Urinary bladder (tissue), 4 donors: ENCODE data around the gene DAP. TPM values are rescaled to one million over a fixed set of nuclear protein-coding genes. Genes with fewer than 3 reads are reported as not detected.
"Not testable (repeated sequence)": the region's sequence is repeated elsewhere in the genome, so short reads cannot be mapped to it uniquely, and the experiment has no call there.

Source experiments
- DNase-seq: peaks from one replicate; pipeline ENCODE4 v3.0.0-alpha.2; 2015; ENCODE audit errors: extremely low spot score
- H3K27ac ChIP-seq: one replicate; pipeline ENCODE4 v1.5.1; 2013; ENCODE audit warnings: low read depth, mild to moderate bottlenecking, moderate library complexity
- H3K36me3 ChIP-seq: one replicate; pipeline ENCODE4 v1.6.1; 2013; ENCODE audit warnings: mild to moderate bottlenecking, moderate library complexity; ENCODE audit not compliant: insufficient read depth
- H3K4me1 ChIP-seq: one replicate; pipeline ENCODE4 v1.6.1; 2013; ENCODE audit warnings: mild to moderate bottlenecking, moderate library complexity; ENCODE audit not compliant: insufficient read depth
- H3K4me3 ChIP-seq: one replicate; pipeline ENCODE4 v1.5.1; 2013; ENCODE audit warnings: low read depth, low read length
- WGBS: extraction: QIAGEN DNeasy Blood & Tissue Kit; methylation state at CpG from one replicate; pipeline ENCODE4 v1.1.7; 2013; 5-methylcytosine and 5-hydroxymethylcytosine counted together
- polyA plus RNA-seq: library from polyadenylated mRNA; stranded (reverse); fragments of 200-250 nt; gene quantifications from one replicate; pipeline ENCODE4 v1.2.3, GENCODE V29; 2013
- total RNA-seq: library from RNA; depleted of rRNA; stranded (reverse); fragments of >200 nt; gene quantifications from one replicate; pipeline ENCODE4 v1.2.3, GENCODE V29; 2014
- donor health status: healthy with polysubstance abuse.
- donor health status: healthy.

DAP gene
- total and polyA plus RNA-seq, 2 donors = 56.8 to 57.5 TPM

DNA sequence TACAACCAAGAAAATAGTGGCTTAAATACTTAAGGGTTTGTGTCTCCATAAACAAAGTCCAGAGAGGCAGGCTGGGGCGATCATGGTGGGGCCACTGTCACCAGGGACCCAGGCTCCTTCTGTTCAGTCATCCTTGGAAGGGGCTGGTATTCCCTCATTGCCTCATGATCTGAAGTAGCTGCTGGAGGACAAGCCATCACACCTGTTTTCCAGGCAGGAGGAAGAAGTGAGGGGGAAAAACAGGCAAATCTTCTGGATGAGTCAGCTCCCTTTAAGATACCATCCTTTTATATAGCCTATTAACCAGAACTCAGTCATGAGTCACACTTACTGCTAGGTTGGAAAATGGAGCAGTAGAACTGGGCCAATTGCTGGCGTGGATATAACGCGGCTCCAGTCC lies 92.3 kb downstream of the DAP start:
- no peak overlapping the region for H3K4me3 ChIP-seq
- H3K27ac ChIP-seq = no peak overlapping the region
- no peak for DNase-seq
- WGBS = 91% methylated on average over 4 of the region's 4 CpGs
- H3K36me3 ChIP-seq = no peaks in the 10 kb centered on the region
- no peaks in the 10 kb centered on the region for H3K4me1 ChIP-seq

DNA sequence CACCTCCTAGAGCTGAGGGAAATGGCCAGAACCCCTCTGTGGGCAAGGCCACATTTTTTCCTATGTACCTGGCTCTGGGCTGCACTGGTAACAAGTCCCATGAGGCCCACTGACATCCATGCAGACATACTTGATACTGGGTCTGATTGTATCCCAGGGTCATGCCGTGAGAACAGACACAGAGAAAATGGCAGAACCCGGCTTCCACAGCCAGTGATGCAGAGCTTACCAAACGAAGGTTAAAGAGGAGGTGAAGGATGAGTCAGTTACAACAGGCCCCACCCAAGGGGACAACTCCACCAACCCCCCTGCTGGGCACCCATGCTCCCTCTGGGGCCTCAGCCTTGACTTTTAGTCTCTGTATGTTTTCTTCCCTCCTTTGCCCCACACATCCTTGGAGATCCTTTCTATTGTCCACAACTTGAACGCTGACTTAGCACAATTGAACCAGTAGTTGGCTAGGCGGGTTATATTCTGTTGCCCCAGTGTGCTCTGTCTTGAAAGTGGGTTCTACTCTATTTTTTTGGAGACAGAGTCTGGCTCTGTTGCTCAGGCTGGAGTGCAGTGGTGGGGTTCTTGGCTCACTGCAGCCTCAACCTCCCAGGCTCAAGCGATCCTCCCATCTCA lies 93.5 kb downstream of the DAP start:
- Histone ChIP-seq H3K27ac (no peak overlapping the region), H3K36me3 (no peaks in the 10 kb centered on the region), H3K4me1 (no peaks in the 10 kb centered on the region), H3K4me3 (no peak overlapping the region)
- DNase-seq = no peak
- WGBS = 85% methylated on average over 6 of the region's 6 CpGs

DNA sequence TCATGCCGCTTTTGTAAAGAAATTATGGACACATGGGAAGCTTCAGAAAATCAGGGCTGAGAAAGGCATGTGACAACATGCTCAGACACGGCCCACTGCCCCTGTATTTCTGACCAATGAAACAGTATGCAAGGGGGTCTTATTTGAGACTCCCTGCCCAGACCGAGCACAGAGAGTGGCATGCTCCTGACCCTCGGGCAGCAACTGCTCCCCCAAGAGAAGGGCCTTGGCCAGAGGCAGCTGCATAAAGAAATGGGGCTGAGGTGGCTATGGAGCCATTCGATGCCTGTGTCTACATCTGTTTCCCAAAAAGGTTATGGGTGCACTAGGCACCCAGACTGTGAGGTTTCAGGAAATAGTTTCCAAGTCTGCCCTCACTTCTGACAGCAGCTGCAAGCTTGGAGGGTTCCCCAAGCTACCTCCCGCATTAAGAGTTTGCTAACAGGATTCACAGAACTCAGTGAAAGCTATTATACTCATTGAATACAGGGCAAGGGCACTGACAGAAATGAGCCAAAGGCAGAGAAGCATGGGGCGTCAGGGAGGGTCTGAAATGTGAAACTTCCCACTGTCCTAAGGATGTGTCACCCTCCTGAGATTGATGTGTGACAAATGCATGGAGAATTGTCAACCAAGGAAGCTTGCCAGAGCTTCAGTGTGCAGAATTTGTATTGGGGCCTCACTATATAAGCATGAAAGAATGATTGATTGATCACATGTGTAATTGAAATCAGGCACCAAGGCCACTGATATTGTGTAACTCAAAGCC lies 94.3 kb downstream of the DAP start:
- Histone ChIP-seq H3K36me3 (no peaks in the 10 kb centered on the region), H3K4me3 (no peak overlapping the region), H3K27ac (no peak overlapping the region), H3K4me1 (no peaks in the 10 kb centered on the region)
- WGBS = 93% methylated on average over 7 of the region's 7 CpGs
- no peak for DNase-seq

DNA sequence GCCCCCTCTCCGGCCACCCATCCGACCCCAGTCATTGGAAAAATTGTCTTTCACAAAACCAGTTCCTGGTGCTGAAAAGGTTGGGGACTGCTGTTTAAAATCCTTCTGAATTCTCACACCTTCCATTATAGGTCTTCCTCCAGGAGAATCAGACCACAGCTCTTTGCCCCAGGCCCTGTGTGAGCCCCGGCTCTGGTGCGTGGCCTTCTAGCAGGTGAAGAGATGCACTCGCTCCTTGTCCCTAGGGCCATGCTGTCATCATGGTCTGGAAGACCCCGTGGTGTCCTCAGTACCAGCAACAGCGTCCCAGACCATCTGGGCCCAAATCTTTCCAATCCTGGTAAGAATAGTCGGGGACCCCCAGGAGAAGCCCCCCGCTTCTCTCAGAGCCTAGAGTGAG lies 95.2 kb downstream of the DAP start:
- no peak overlapping the region for H3K27ac ChIP-seq
- 94% methylated on average over 9 of the region's 9 CpGs for WGBS

DNA sequence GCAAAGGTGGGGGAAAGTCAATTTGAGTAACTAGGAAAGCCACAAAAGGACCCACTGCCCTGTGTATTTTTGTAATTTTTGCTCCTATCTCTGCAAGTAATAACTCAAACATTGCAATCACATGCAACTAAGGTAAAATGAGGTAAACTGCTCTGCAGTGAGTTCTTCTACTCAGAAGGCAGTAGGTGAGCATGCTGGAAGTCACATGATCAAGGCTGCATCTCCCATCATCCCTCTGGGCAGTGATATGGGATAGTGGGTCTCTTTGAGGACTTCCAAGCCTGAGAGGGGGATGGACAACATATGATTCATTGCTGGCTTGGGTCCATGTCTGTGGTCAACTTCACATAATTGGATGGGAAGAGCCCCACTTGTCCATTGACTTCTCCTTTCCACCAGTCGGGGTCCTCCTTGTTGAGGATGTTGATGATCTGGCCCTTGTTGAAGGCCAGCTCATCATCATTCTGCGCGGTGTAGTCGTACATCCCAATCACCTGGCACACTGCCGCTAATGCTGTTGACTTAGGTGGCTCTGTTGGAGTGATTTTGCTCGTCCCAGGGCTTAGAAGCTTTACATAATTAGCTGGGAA lies 96.8 kb downstream of the DAP start:
- DNase-seq, H3K4me1 ChIP-seq, H3K36me3 ChIP-seq, H3K4me3 ChIP-seq, H3K27ac ChIP-seq: not testable (repeated sequence)
- WGBS = 92% methylated on average over 6 of the region's 6 CpGs

More for the DNA sequence above, 95.2 kb downstream of the DAP start:
- Histone ChIP-seq H3K36me3 (no peaks in the 10 kb centered on the region), H3K4me3 (no peak overlapping the region), H3K4me1 (no peaks in the 10 kb centered on the region)
- DNase-seq = no peak

DNA sequence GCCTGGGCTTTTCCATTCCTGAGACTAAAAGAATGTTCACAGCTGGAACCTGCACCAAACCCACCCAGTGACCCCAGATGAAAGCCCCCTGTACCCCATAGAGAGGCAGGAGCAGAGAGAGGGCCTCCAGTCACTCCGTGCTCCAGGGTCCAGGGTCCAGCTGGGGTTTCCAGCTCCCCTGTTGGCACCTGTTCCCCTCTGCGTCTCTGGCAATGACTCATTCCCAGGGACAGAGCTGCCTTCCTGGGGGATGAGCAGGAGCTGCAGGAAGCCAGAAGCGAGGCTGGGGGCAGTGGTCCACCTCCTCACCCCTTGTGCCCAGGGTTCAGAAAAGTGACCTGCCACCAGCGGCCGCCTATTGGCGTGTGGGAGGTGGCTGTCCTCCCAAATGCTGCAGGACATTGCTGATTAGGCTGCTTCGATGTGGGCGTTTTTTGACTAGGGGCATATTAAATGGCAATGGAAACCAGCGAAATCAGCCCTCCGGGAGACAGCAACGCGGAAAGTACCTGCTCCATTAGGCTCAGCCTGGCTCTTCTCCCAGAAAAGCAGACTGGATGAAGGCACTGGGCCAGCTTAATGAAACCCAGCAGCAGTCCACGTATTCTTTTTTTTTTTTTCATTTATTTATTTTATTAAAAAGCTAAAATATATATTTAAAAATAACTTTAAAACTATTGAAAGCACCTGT lies 97.4 kb downstream of the DAP start:
- Histone ChIP-seq H3K4me3 (no peak overlapping the region), H3K27ac (no peak overlapping the region), H3K4me1 (no peaks in the 10 kb centered on the region), H3K36me3 (no peaks in the 10 kb centered on the region)
- DNase-seq = no peak
- 33% methylated on average over 13 of the region's 13 CpGs for WGBS

DNA sequence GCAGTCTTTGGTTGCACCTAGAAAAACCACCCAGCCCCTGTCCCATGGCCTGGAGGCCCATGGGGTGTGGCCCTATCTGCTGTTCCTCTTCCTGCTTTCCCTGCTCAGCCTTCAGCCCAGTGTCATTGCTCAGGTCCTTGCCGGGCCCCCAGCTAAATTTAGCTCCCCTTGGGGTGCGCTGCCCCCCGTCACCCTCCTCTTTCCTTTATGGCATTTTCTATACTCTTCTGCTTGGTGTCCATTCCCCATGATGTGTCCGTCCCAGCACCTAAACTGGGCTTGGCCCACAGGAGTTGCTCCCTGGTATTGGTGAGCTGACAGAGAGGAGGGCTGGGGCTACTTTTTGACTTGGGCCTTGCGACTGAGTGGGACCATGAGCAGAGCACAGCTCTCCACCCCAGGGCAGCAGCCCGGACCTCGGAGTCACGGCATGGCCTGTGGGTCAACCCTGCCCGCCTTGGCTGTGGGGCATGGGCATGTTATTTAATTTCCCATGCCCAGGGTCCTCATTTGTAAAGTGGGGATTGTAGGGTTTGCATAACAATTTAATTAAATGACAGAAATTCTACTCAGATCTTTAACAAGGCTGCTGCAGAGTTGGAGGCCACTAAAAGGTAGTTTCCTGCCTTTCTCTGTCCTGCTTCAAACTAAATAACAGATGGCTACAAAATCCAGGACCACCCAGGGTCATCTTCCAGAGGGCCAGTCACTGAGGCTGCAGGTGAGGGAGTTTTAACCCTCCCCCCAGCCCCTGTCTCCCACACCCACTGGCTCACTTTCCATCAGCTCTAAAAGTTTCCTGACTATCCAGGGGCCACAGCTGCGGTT lies 98.2 kb downstream of the DAP start:
- 90% methylated on average over 10 of the region's 10 CpGs for WGBS
- no peaks in the 10 kb centered on the region for H3K4me1 ChIP-seq

DNA sequence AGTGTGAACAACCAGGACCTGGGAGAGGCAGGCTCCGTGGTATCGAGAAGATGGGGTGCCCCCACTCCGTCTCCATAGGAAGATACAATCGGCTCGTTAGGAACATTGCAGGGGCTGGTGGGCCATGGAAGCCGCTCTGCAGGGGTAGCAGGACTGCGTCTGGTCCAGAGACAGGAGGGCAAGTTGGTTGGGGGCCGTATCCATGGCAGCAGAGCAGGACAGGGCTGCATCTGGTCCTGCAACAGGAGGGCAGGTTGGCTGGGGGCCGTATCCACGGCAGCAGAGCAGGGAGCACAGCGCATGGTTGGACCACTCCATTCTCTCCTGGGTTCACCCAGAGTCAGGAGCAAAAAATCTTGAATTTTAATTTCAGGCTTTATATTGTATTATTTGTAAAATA lies 99.0 kb downstream of the DAP start:
- 89% methylated on average over 11 of the region's 11 CpGs for WGBS
- DNase-seq = no peak
- Histone ChIP-seq H3K36me3 (no peaks in the 10 kb centered on the region), H3K4me1 (no peaks in the 10 kb centered on the region), H3K27ac (no peak overlapping the region), H3K4me3 (no peak overlapping the region)

More for the DNA sequence above, 98.2 kb downstream of the DAP start:
- DNase-seq = no peak
- no peak overlapping the region for H3K27ac ChIP-seq
- no peak overlapping the region for H3K4me3 ChIP-seq
- no peaks in the 10 kb centered on the region for H3K36me3 ChIP-seq

DNA sequence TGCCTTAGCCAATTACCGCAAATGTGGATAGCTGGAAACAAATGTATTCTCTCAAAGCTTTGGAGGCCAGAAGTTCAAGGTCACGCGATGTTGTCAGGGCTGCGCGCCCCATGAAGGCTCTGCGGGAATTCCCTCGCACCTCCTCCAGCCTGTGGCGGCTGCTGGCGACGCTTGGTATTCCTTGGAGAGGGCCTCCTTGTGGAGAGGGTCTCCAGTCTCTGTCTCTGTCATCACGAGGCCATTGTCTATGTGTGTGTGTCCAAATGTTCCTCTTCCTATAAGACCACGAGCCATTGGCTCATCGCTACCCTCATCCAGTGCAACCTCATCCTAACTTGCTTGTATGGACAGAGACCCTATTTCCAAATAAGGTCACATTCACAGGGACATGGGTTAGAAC lies 99.6 kb downstream of the DAP start:
- Histone ChIP-seq H3K4me1 (no peaks in the 10 kb centered on the region), H3K27ac (no peak overlapping the region), H3K36me3 (no peaks in the 10 kb centered on the region), H3K4me3 (no peak overlapping the region)
- 95% methylated on average over 13 of the region's 13 CpGs for WGBS
- DNase-seq = no peak

DNA sequence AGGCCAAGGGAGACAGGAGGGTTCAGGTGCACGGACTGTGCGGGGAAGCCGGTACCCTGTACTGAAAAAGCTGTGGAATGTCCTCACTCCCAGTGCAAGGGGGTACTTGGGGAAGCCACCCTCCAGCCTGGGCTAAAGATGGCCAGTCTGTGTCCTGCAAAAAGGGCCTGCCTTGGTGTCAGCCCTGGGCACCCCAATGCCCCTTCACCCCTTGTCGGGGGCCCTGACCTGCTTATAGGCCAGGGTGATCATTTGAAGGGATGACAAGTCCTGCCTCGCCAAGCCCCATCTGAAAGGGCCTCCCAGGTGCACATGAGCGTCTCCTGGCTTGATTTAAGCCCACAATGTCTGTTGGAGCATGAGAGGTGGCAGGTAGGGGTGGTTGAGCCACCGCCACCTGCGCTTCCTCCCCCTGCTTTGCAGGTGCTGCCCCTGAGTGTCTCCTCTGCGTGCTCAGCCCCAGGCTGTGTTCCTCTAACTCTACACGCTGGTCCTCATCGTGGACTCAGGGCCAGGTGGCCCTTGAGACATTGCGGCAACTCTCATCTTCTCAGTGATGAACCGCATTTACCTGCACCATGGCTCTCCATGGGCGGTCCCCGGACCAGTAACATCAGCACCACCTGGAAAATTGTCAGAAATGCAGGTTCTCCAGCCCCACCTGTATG lies 100.2 kb downstream of the DAP start:
- no peaks in the 10 kb centered on the region for H3K4me1 ChIP-seq
- H3K4me3 ChIP-seq = no peak overlapping the region
- 93% methylated on average over 15 of the region's 15 CpGs for WGBS
- no peak for DNase-seq
- H3K36me3 ChIP-seq = no peaks in the 10 kb centered on the region
- no peak overlapping the region for H3K27ac ChIP-seq

DNA sequence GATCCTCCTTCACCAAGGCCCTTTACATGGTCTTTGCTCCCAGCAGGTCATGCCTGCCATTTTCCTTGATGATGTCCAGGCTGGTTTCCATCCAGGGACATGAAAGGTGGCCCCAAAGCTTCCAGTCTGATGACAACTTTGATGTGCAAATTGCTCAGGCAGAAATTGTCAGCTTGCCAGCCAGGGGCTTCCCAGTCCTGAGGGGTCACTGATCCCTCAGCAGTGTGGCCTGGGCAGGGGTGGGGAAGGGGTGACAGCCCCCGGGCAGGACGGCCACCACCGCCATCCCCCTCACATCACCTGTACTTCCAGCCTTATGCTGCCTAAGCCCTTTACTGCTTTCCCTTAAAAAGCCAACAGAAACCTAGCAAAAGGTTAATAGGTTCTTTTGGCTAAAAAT lies 100.9 kb downstream of the DAP start:
- Histone ChIP-seq H3K27ac (no peak overlapping the region), H3K4me3 (no peak overlapping the region), H3K36me3 (no peaks in the 10 kb centered on the region), H3K4me1 (no peaks in the 10 kb centered on the region)
- DNase-seq = no peak
- 91% methylated on average over 3 of the region's 3 CpGs for WGBS

DNA sequence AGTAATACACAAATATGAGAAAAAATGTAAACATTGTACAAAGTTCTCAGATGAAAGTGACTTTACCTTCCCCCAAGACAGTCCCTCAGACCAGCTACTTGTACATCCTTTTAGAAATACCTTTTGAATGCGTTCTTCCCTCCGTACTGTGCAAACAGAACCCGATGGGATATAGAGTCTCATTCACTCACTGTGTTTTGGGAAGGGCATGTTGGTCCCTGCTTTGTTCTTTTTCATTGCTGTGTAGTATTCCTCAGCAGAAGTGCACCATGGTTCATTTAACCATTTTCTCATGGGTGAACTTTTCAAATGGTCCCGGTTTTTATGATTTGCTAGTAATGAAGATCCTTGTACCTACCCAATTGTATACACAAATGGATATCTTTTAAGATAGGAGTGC lies 102.8 kb downstream of the DAP start:
- no peaks in the 10 kb centered on the region for H3K36me3 ChIP-seq
- no peaks in the 10 kb centered on the region for H3K4me1 ChIP-seq
- H3K4me3 ChIP-seq = no peak overlapping the region
- 84% methylated on average over 4 of the region's 4 CpGs for WGBS
- no peak overlapping the region for H3K27ac ChIP-seq
- DNase-seq = no peak
